ELR (cell line): Measurements from ENCODE around the gene EVC.
"Not testable (repeated sequence)": the region's sequence is repeated elsewhere in the genome, so short reads cannot be mapped to it uniquely, and the experiment has no call there.

ENCODE experiments used
- DNase-seq: peaks from one replicate; pipeline ENCODE4 v3.0.0-alpha.2; 2015; ENCODE audit warnings: low read depth

The EVC gene

DNA sequence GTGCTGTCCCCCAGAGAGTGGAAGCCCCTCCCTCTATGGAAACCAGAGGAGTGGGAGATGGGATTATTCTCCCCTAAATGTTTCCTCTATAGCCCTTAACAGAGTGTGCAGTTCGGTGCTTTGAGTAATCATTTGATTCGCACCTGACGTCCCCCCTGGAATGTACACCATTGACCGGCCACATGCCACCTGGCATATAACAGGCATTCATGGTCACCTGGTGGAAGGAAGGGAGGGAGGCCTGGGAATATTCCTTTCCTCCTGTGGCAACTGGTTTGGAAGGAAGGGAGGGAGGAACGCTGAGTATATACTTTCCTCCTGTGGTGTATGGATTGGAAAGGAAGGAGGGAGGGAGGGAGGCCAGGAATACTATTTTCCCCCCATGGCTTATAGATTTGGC lies 104.6 kb downstream of the EVC start:
- DNase-seq, result no peak

DNA sequence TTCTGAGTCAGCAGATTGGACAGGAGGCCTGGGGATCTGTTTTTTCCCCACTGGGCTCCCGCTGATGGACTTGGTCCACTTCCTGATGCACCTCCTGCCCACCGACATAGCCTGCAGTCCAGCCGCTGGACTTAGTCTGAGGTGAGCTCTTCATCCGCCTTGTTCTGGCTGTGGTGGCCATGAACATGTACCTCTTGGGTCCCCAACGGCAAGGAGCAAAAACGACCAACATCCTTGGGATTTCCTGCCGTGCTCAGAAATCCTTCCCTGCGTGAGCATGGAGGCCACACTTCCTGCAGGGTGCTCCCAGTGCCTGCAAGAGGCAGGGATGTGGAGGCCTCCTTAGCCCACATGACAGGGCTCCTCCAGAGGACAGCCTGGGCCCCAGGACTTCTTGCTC lies 105.1 kb downstream of the EVC start:
- no peak for DNase-seq

DNA sequence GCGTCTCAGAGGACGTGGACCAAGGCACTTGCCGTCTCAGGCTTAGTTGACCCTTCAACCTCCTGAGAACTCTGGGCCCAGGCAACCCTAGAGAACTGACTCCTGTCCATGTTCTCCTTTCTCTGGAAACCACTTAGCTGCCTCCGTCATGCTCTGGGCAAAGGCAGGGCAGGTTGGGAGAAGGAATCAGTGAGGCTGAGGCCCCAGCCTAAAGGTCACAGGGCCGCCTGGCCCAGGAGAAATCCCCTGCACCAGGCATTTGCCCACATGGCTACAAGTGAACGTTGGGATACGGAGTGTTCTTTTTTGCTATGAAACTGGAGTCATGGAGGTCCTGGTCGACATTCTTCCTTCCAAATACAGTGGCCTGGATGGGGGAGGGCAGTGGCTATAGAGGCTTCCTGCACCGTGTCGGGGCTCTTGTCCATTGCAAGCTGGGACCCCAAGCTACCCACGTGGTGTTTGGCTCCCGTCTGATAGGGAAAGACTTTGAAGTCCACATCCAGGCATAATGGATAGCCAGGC lies 105.9 kb downstream of the EVC start:
- no peak for DNase-seq

DNA sequence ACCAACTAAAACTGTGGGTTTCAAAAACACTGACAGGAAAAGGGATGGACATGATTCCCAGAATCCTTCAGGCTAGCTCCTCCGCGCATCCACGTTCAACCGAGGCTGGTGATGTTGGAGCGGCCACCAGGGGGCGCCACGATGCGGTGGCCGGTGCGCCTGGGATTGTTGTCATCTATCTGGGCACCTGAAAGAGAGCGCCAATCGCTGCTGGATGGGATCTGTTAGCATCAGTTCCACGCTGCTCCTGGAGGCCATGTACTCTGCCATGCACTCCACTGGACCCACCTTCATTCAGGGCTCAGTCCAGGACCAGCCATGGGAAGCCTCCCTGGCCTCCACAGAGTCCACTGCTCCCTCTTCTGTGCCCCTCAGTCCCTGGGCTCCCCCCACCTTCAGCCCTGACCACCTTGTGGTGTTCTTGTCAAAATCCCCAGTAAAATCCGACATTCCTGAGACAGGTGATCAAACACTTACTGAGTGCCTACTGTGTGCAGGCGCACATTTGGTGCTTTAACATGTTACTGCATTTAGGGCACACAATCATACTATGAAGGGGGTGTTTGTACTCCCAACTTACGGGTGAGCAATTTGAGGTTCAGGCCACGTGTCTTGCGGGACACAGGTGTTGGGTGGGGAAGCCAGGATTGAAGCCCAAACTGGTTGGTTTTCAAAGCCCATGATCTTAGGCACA lies 110.8 kb downstream of the EVC start:
- DNase-seq, result peak; percentile 15

DNA sequence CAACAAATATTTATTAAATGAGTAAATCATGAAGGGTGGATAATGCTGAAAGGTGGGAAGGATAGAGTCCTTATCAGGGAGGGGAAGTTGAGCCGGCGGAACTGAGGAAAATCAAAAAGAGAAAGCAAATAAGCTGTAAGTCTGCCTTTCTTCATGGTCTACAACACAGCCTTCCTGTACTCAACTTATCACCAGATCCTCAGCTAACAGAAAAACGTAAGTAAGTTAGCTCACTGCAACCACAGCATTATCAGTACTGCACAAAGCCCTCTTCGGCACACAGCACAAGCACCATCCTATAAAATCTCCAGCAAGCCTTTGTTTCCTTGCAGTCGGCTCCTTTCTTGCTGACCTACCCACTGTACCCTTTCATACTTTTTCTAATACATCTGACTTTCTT lies 111.6 kb downstream of the EVC start:
- no peak for DNase-seq

DNA sequence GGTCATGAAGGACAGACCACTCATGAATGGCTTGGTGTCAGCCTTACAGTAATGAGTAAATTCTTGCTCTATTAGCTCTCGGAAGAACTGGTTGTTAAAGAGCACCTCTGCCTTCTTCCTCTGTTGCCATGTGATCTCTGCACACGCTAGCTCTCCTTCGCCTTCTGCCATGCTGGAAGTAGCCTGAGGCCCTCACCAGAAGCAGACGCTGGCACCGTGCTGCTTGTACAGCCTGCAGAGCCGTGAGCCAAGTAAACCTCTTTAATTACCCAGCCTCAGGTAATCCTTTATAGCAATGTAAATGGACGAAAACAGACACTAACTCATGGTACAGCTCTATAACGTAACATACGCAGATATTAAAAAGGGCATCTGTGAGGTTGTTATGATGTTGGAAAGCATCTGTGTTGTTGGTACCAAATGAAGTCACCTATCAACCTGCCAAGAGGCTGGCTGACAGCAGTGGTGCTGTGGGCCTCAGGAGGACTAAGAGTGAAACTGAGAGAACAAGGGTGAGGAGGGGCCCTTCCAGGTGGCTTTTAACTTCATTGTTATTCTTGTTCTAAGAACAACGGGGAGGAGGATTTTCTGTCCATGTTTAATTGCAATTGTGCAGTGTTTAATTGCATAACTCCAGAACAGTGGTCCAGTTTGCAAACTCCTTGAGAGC lies 112.7 kb downstream of the EVC start:
- DNase-seq, result no peak

DNA sequence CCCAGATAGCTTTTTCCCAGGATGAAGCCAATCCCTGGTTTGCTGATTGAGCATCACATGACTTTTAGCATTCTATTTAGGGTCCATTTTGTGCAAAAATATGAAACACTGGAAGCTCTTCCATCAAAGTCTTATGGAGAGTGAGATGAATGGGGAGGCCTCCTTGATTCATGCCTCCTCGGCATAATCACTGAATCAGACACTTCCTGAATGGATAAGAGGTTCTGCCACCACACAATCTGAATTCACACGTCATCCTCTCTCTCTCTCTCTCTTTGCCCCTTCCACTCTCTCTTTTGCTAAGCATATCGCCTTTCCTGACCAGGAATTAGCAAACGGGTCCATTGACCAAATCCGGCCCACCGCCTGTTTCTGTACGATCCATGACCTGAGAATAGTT lies 113.2 kb downstream of the EVC start:
- DNase-seq, result peak; percentile 14

DNA sequence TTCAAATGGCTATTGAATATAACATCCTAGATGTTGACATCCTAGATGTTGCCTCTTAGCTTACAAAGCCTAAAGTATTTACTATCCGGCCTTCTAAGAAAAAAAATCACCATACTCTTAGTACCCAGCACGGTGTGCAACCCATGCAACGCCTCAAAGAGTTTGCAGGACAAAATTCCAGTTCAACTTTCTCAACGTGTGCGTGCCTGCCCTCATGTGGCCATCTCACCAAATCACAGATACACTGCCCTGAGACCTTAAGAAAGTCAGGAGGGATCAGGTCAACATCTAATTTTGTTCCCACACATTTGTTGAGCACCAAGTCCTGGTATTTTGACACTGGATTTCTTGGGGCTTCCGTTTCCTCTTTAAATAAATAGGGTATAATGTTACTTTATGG lies 113.6 kb downstream of the EVC start:
- peak; percentile 62 for DNase-seq

DNA sequence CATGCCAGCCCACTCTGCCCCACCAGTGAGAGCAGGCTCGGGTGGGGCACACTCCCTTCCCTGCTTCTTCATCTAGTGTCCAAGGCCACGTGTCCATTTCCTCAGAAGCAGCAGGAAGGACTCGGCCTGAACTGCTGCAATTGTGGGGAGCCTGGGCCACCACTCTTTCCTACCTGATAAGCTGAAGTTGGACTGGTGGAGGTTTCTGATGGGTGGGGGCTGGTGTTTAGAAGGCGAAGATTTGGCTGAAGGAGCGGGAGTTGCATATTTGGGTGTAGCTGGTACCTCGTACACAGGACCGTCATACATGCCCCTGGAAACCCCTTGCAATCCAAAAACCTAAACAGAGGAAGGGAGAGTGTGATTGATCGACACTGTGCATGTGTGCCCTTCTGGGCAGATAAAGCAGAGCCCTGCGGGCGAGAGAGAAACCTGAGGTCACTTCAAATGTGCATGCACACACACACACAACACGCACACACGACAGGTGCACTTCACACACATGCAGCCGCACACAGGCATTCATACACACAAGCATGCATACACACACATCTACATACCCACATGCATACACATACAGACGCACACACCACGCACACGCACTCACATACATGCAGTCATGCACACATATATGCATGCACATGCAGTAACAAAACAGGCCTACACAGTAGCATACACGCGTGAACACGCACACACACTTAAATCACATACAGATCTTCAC lies 114.5 kb downstream of the EVC start:
- DNase-seq, result no peak

DNA sequence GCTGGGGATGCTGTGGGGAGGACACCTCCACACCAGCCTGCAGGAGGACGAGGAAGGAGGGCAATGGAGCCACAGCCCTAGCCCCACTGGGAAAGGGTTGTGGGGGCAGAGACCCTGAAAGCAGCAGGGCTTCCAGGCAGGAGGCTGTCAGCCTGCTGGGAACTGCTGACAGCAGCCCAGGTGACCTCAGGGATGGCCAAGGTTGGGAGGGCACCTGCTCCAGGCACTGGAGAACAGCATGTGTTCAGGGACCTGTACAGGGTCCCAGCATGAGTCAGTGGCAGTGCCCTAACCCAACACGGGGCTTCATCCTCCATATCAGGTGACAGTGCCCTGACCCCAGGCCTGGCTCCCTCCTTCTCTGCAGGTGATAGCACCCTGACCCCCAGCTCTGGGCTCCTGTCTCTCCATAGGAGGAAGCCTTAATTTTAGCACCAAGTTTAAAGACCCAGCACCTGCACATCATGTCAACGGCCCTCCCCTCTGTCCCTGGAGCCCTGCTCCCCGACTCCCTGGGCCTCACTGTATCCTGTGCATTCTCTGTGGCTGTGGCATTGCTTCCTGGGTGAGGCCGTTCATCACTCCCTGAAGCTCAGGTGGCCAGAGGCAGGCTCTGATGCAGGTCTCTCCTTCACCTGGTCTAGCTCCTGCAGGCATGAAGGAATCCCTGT lies 115.6 kb downstream of the EVC start:
- DNase-seq, result no peak

DNA sequence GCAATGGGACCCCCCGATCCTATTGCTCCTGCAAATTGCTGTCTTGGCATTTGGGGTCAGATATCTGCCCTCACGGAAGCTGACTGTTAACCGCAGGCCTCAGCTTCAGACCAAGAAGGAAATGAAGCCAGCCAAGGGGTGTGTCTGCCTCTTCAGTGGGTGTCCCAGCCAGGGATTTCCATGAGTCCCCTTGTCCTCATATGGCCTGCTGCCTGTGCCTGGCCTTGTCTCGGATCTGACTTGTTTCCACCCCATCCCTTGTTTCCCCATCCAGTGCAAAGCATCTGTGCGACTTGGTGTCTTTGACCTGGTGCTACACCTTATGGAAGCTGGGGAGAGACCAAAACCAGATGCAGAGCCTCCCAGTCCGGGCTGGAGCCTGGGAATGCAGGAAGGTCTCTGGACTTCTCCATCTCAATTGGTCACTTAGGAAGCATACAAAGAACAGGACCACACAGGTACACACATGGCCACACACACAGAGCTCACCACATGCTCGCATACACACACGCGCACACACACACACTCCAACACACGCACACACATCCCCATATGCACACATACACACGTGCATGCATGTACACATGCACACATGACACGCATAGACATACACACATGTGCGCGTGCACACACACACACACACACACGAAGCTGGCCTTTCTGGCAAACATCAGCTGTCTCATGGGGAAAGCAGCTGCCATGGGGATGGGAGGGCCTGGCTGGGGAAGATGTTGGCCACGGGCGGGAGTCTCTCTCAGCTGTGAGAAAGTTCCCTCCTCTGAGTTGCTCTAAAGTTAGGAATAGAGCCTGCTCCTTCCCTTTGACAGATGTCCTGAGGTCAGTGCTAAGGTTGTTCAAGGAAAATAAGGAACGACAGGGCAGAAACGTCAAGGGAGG lies 116.4 kb downstream of the EVC start:
- peak; percentile 38 for DNase-seq

DNA sequence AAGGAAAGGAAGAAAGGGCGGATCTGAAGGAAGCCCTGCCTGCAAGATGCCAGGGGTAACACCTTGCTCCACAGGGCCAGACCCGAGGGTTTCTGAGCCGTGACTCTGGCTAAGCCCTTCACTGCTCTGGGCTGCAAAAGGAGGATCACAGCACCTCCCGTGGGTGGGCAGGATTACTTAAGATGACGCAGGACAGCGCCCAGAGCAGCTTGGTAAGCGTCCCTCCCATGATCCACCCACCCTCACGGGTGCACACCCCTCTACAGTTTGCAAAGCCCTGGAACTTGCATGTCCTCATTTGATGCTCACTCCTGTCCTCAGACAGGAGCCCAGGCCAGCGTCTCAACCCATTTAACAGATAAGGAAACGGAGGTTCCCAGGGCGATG lies 117.0 kb downstream of the EVC start:
- DNase-seq, result no peak

DNA sequence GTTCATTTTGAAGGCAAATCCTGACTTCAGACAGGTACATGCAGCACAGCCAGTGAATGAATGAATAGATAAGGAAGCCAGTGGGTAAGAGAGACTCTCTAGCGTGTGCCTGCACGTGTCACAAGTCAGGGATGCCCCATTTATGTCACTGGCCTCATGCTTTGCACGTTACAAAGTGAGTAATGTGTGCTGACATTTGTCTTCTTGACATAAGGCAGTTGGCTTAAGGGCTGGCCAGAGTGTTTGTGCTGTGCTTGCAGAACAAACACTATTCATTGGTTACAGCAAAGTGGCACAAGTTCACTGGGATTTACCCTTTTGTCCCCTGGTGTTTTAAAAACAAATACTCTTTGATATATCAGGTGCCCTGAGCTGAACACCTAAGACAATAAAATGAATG lies 125.9 kb downstream of the EVC start:
- no peak for DNase-seq

DNA sequence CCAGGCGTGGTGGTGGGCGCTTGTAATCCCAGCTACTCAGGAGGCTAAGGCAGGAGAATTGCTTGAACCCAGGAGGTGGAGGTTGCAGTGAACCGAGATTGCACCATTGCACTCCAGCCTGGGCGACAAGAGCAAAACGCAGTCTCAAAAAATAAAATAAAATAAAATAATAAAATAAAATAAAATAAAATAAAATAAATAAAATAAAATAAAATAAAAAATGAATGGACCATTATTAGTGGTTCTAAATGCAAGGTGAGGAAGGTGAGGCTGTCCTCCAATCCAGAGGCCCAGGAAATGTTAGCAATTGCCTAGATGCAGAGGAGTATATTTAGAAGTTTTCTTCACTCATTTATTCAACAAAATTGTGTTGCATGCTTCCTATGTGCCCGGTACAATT lies 126.5 kb downstream of the EVC start:
- DNase-seq, result not testable (repeated sequence)

DNA sequence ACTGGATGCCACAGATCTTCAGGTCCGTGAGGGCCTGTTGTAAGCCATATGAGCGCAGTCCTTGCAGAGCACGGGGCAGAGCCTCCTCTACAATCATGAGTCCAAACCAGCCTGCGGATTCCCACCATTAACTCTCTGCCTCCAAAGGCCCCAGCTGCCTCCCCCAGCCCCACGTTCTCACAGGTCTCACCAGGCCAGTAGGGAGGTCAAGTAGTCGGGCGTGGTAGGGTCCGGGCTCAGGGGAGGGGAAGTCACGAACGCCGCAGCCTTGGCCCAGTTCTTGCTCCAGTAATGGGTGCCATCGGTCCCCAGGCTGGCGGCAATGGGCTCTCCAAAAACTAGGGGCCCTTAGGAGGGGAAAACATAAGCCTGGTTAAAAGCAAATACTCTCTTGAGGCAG lies 128.3 kb downstream of the EVC start:
- DNase-seq, result no peak

DNA sequence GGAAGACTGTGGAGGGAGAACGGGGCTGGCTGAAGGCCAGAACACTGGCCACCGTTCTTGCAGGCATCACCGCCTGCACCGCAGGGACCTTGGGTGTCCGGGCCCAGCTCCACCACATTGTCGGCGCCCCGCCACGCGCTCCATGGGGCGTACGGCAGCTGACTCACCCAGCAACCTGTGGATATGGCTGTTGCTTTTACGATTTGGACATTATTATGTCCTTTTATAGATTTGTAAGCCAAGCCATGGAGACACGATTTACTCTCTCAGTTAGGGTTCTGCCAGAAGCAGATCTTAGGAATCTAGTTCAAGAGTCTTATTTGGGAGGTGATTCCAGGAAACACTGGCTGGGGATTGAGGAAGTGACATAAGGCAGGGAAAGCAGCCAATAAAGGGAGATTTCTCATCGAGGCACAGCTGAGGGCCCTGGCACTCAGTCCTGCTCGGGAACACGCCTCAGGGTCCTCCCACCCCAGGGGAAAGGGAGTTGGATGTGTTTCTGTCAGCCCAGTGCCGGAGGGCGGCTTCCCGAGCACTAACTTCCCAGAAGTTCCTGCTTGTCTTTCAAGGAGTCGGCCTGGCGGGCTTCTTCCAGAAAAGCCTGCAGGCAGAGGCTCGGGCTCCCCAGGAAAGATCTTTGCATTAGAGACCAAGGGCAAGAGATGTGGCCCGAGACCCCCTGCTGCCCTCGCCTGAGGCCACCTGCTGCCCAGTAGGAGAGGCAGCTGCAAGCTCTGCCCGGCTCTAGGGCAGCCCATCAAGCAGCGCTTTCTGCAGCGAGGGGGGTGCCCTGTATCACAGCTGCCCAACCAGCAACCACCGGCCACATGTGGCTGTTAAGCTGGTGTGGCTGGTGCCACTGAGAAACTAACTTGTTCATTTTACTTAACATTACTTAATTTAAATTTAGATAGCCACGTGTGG lies 129.0 kb downstream of the EVC start:
- DNase-seq, result no peak

DNA sequence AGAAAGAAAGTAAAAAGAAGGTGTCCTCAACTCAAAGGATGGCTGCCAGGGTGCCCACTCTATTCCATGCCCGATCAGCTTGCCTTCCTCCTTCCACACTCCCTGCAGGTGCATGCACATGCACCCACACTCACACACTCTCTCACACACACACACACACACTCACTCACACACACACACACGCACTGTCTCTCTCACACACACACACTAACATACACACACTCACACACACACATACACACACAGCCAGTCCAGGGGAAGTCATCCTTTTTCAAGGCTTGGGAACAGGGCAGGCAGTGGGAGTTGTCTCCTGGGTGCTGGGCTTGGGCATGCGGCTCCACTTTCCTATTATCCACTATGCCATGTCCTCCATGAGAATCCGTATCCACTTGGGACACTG lies 131.5 kb downstream of the EVC start:
- DNase-seq, result no peak

DNA sequence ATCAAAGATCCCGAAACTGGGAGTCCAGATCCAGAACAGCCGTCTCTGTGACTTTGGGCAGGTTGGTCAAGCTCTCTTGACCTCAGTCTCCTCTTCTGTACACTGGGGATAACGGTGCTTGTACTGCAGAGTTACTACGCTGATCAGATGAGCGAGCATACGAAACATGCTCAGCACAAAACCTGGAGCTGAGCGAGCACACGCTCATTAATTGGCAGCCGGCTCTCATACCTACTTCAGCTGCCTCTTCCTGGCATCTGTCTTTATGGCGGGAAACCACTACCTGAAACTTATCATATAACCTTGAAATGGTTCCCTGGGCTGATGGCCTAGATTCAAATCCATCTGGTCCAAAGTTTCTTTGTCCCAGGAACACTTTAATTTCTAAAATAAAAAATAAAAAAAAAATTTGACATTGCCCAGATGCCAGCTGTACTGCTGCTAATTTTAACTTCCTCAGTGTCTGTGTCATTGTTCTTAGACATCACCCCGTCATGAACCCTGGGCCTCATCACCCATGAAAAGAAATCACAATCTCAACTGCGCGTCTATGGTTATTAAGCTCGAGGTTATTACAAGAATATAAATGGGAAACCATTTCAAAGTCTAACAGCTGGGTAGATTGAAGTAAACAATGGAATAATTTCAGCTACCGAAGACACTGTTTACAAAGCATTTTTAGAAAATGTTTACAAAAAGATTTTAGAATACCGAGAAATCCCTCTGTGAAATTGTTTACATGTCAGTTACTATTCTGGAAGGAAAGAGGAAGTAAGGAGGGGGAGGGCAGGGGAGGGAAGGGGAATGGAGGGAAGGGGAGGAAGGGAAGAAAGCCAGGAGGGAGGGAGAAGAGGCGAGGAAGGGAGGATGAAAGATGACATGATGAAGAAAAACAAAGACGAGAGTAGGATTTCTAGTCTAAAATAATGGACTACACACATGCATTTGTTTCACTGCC lies 132.9 kb downstream of the EVC start:
- no peak for DNase-seq
